Upper lobe of left lung (tissue), 6 donors: ENCODE measurements around the gene METRN. TPM values are rescaled to one million over a fixed set of nuclear protein-coding genes. Genes with fewer than 3 reads are reported as not detected.
A peak's percentile ranks its signal among the peaks of the same experiment; 100 is the strongest.
"Not testable (repeated sequence)": the region's sequence is repeated elsewhere in the genome, so short reads cannot be mapped to it uniquely, and the experiment has no call there.

ENCODE experiments used
- ATAC-seq, 2 donors: fragments of 200-7000 bp; cut with Tn5 transposase; one replicate each; pipeline ENCODE4 v1.9.1; 2022; ENCODE audit warnings: mild to moderate bottlenecking in 2 of 2, moderate library complexity in 2 of 2; ENCODE audit not compliant: low FRiP score in 2 of 2
- DNase-seq, 2 donors: peaks; one replicate each; pipeline ENCODE4 v3.0.0-alpha.2; 2019 to 2020
- H3K27ac ChIP-seq, 4 donors: fragments of 200-600 bp; sonication (generic); one replicate each; pipeline ENCODE4 v1.5.1; 2016 to 2019
- H3K27me3 ChIP-seq, 4 donors: fragments of 200-600 bp; sonication (generic); one replicate each; pipeline ENCODE4 v1.5.1; 2017 to 2019
- H3K36me3 ChIP-seq, 4 donors: fragments of 200-600 bp; sonication (generic); one replicate each; pipeline ENCODE4 v1.5.1; 2016 to 2019
- H3K4me1 ChIP-seq, 4 donors: fragments of 200-600 bp; sonication (generic); one replicate each; pipeline ENCODE4 v1.5.1; 2018 to 2019
- H3K4me3 ChIP-seq, 4 donors: fragments of 200-600 bp; sonication (generic); one replicate each; pipeline ENCODE4 v1.5.1; 2017 to 2019; ENCODE audit warnings: mild to moderate bottlenecking in 2 of 4, moderate library complexity in 1 of 4
- H3K9me3 ChIP-seq, 4 donors: fragments of 200-600 bp; sonication (generic); one replicate each; pipeline ENCODE4 v1.5.1; 2018 to 2019
- EP300 ChIP-seq, 4 donors: sonication (generic); formaldehyde crosslinking; IDR thresholded peaks; one replicate each; pipeline ENCODE4 v1.5.1; 2017; ENCODE audit warnings: antibody characterized with exemption in 4 of 4, control low read depth in 2 of 4
- POLR2A ChIP-seq, 4 donors: fragments of 450-650 bp; IDR thresholded peaks; one replicate each; pipeline ENCODE4 v1.5.1; 2016 to 2017; ENCODE audit warnings: antibody characterized with exemption in 4 of 4, mild to moderate bottlenecking in 2 of 4
- POLR2AphosphoS5 ChIP-seq, 2 donors: sonication (generic); formaldehyde crosslinking; IDR thresholded peaks; one replicate each; pipeline ENCODE4 v1.5.1; 2017; ENCODE audit warnings: antibody characterized with exemption in 2 of 2
- WGBS, 2 donors: methylation state at CpG; one replicate each; pipeline ENCODE4 v1.1.5; 2017 to 2018; 5-methylcytosine and 5-hydroxymethylcytosine counted together
- total RNA-seq, 6 donors: library from RNA; depleted of rRNA in 4 of 6; stranded (reverse); fragments of >200 nt in 4 of 6; gene quantifications; one replicate each; pipeline versions ENCODE4 v1.1.0 to v1.2.1, GENCODE V29; 2016 to 2021
- TF ChIP-seq, protein P1 (sequence below), 6 experiments: fragments of 450-650 bp in 4 of 6; fragments of 200-600 bp in 2 of 6; sonication (generic) in 2 of 6; IDR thresholded peaks; one replicate each; pipeline ENCODE4 v1.5.1; 2016 to 2019; ENCODE audit warnings: antibody characterized with exemption in 6 of 6
- donor health status: DM: no; HTN: no; CAD: no; lungs with moderate emphysema.
- donor health status: DM: no; HTN: yes; CAD: no; lungs with severe emphysema.

METRN gene
- total RNA-seq, 6 donors from 2014 or later: 22.0 to 56.0 (median 40.8) TPM

DNA sequence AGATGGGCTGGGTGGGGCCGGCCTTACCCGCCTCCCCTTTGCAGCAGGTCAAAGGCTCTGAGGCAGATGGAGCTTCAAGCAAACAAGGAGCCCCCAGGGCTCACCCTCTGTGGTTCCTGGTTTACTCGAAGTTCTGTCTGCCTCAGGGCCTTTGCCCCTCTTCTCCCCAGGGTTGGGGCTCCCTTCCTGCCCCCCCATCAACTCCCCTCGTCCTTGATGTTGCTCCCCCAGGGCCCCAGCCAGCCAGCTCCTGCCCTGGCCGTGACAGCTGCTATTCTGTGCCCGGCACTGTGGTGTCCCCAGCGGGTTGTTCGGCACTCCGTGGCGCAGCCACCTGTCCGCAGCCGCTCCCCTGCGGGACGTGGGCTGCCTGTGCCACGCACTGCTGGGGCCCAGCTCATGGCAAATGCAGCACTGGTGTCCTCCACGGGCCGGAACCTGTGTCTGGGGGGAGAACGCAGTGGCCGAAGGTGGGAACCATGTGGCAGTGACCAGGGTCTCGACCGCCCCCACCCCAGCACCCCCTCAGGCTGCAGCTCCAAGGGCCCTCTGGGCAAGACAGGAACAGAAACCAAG, 4.3 kb upstream of the METRN start:
- Histone ChIP-seq H3K27ac (no peak overlapping the region), H3K36me3 (no peaks in the 10 kb centered on the region), H3K4me1 (peaks cover 13 to 30% (median 17%) of the 10 kb centered on the region in 4 donors), H3K27me3 (peaks cover 5 to 48% (median 24%) of the 10 kb centered on the region in 4 donors), H3K4me3 (no peak overlapping the region), H3K9me3 (no peaks in the 10 kb centered on the region)
- 79% methylated on average over 20 of the region's 21 CpGs; no CpG with 5 or more reads in 1 of the 2 donors for WGBS, 2 donors
- TF ChIP-seq POLR2A (IDR thresholded peaks at IDR 0.05) (no peak), EP300 (IDR thresholded peaks at IDR 0.05) (no peak), POLR2AphosphoS5 (IDR thresholded peaks at IDR 0.05) (no peak)
- TF ChIP-seq, protein P1, sequence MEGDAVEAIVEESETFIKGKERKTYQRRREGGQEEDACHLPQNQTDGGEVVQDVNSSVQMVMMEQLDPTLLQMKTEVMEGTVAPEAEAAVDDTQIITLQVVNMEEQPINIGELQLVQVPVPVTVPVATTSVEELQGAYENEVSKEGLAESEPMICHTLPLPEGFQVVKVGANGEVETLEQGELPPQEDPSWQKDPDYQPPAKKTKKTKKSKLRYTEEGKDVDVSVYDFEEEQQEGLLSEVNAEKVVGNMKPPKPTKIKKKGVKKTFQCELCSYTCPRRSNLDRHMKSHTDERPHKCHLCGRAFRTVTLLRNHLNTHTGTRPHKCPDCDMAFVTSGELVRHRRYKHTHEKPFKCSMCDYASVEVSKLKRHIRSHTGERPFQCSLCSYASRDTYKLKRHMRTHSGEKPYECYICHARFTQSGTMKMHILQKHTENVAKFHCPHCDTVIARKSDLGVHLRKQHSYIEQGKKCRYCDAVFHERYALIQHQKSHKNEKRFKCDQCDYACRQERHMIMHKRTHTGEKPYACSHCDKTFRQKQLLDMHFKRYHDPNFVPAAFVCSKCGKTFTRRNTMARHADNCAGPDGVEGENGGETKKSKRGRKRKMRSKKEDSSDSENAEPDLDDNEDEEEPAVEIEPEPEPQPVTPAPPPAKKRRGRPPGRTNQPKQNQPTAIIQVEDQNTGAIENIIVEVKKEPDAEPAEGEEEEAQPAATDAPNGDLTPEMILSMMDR (IDR thresholded peaks at IDR 0.05): no peak
- DNase-seq (peak in 1 of 2 donors; percentile 77), ATAC-seq (no peak)

DNA sequence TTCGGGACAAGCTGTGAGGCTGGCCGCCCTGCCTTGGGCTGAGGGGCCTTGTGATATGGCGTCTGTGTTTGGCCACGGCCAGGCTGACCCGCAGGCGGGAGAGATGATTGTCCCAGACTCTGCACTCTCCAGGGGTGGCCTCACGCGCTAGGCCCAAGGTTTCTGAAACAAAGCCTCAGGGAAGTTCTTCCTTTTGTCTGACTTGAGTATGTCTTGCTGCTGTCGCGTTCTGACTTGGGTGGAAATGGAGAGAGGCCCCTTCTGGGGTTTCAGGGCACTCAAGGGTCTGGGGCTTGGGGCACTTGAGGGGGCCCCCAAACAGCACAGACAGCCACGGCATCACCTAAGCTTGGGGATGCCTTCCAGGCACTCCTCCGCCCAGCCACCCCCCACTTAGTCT, 3.8 kb upstream of the METRN start:
- H3K27me3 ChIP-seq: peaks cover 4 to 46% (median 22%) of the 10 kb centered on the region in 4 donors
- TF ChIP-seq EP300 (IDR thresholded peaks at IDR 0.05) (no peak), POLR2A (IDR thresholded peaks at IDR 0.05) (no peak), POLR2AphosphoS5 (IDR thresholded peaks at IDR 0.05) (no peak)
- TF ChIP-seq, protein P1 (IDR thresholded peaks at IDR 0.05): no peak
- H3K36me3 ChIP-seq: no peaks in the 10 kb centered on the region
- H3K9me3 ChIP-seq: no peaks in the 10 kb centered on the region
- no peak for DNase-seq
- no peak for ATAC-seq
- 61 to 88% methylated on average over 5 to 9 of the region's 12 CpGs for WGBS, 2 donors
- peaks cover 15 to 31% (median 21%) of the 10 kb centered on the region in 4 donors for H3K4me1 ChIP-seq
- H3K27ac ChIP-seq: no peak overlapping the region
- H3K4me3 ChIP-seq: no peak overlapping the region

DNA sequence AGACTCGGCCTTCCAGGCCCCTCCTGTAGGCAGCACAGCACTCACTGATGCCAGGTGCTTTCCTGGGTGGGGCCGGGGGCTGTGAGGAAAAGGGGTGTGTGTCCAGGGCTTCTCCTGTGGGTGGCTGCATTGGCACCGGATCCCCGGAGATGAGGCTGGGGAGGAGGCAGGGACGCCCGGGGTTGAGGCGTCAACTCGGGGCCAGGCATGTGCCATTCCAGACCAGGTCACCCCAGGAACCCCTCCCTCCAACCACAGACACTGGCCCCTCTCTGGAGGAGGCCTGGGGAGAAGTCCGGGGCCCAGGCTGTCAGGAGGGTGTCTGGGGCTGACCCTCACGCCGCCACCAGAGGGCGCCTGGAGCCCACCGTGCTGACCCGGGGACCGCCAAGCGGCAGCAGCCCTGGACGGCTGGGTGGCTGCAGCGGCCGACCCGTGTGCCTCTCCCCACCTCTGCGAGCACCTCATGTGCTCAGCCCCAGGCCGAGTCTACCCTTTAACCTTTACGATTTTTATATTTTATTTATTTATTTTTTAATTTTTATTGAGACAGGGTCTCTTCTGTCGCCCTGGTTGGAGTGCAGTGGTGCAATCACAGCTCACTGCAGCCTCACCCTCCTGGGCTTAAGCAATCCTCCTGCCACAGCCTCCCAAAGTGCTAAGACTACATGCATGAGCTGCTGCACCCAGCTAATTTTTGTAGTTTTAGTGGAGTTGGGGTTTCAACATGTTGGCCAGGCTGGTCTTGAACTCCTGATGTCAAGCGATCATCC, 3.2 kb upstream of the METRN start:
- 10 to 16% methylated on average over 16 to 22 of the region's 25 CpGs for WGBS, 2 donors
- Histone ChIP-seq H3K27me3 (peaks cover 2 to 46% (median 16%) of the 10 kb centered on the region in 4 donors), H3K27ac (no peak overlapping the region), H3K4me3 (no peak overlapping the region), H3K9me3 (no peaks in the 10 kb centered on the region), H3K4me1 (peaks cover 18 to 30% (median 26%) of the 10 kb centered on the region in 4 donors), H3K36me3 (no peaks in the 10 kb centered on the region)
- ATAC-seq: peak; percentile 79 to 82
- no peak for TF ChIP-seq EP300 (IDR thresholded peaks at IDR 0.05)
- TF ChIP-seq, protein P1 (IDR thresholded peaks at IDR 0.05): peak; percentile 93 to 98 (median 96)
- peak; percentile 75 to 97 for DNase-seq

DNA sequence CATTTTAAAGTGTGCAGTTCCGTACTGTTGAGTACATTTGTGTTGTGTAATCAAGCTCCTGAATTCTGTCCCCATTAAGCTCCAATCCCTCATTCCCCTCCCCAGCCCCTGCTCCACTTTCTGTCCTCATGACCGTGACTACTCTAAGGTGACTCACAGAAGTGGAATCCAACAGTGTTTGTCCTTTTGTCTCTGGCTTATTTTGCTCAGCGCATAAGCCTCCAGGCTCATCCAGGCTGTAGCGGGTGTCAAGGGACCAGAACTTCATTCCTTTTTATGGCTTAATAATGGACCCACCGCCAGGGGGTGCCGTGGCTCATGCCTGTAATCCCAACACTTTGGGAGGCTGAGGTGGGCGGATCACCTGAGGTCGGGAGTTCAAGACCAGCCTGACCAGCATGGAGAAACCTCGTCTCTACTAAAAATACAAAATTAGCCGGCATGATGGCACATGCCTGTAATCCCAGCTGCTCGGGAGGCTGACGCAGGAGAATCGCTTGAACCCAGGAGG, 2.1 kb upstream of the METRN start:
- H3K27ac ChIP-seq, H3K4me3 ChIP-seq, H3K9me3 ChIP-seq, H3K36me3 ChIP-seq, DNase-seq: not testable (repeated sequence)
- TF ChIP-seq, protein P1 (IDR thresholded peaks at IDR 0.05): peak; percentile 15 to 37 (median 32)
- Histone ChIP-seq H3K27me3 (peaks cover 2 to 40% (median 11%) of the 10 kb centered on the region in 4 donors), H3K4me1 (peaks cover 18 to 34% (median 26%) of the 10 kb centered on the region in 4 donors)
- peak in 1 of 2 donors; percentile 1 for ATAC-seq
- WGBS, 2 donors: 52 to 57% methylated on average over 12 to 13 of the region's 13 CpGs
